Fibroblast of mammary gland (primary cell): ENCODE results near the gene FLNC.
A peak's percentile ranks its signal among the peaks of the same experiment; 100 is the strongest.

Source experiments
- DNase-seq: peaks from one replicate; pipeline ENCODE4 v3.0.0-alpha.2; 2010; ENCODE audit warnings: low read depth
- H3K4me3 ChIP-seq: 2 replicates; pipeline ENCODE4 v1.5.1; 2011; ENCODE audit warnings: low read depth, mild to moderate bottlenecking, low read length, moderate library complexity; ENCODE audit not compliant: control insufficient read depth
- TF ChIP-seq, protein P1 (sequence below): conservative IDR thresholded peaks from 2 replicates; pipeline ENCODE4 v1.5.1; 2011; ENCODE audit warnings: low read depth, low read length, inconsistent platforms; ENCODE audit not compliant: control insufficient read depth, insufficient read depth

Gene FLNC

DNA sequence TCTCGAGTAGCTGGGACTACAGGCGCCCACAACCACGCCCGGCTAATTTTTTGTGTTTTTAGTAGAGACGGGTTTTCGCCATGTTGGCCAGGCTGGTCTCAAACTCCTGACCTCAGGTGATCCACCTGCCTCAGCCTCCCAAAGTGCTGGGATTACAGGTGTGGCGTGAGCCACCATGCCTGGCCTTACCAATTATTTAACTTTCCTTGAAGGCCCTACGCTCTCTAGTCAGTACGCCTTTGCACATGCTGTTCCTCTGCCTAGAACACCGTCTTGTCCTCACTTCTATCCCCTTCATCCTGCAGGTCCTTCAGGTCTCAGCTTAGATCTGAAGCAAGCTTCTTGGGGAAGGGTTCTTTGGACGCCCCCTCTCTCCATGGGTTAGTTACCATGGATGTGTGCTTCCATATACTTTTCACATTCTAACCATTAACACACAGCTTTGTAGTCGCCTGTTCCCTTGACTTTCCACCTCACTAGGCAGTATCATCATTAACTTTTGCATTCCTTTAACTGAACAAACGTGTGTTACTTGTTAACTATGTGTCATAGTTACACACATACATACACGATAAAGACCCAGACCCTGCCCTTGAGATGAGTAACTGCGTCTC is 31.9 kb downstream of the FLNC start:
- TF ChIP-seq, protein P1, sequence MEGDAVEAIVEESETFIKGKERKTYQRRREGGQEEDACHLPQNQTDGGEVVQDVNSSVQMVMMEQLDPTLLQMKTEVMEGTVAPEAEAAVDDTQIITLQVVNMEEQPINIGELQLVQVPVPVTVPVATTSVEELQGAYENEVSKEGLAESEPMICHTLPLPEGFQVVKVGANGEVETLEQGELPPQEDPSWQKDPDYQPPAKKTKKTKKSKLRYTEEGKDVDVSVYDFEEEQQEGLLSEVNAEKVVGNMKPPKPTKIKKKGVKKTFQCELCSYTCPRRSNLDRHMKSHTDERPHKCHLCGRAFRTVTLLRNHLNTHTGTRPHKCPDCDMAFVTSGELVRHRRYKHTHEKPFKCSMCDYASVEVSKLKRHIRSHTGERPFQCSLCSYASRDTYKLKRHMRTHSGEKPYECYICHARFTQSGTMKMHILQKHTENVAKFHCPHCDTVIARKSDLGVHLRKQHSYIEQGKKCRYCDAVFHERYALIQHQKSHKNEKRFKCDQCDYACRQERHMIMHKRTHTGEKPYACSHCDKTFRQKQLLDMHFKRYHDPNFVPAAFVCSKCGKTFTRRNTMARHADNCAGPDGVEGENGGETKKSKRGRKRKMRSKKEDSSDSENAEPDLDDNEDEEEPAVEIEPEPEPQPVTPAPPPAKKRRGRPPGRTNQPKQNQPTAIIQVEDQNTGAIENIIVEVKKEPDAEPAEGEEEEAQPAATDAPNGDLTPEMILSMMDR, result no peak
- H3K4me3 ChIP-seq, result peak overlapping the region; percentile 96
- no peak for DNase-seq

DNA sequence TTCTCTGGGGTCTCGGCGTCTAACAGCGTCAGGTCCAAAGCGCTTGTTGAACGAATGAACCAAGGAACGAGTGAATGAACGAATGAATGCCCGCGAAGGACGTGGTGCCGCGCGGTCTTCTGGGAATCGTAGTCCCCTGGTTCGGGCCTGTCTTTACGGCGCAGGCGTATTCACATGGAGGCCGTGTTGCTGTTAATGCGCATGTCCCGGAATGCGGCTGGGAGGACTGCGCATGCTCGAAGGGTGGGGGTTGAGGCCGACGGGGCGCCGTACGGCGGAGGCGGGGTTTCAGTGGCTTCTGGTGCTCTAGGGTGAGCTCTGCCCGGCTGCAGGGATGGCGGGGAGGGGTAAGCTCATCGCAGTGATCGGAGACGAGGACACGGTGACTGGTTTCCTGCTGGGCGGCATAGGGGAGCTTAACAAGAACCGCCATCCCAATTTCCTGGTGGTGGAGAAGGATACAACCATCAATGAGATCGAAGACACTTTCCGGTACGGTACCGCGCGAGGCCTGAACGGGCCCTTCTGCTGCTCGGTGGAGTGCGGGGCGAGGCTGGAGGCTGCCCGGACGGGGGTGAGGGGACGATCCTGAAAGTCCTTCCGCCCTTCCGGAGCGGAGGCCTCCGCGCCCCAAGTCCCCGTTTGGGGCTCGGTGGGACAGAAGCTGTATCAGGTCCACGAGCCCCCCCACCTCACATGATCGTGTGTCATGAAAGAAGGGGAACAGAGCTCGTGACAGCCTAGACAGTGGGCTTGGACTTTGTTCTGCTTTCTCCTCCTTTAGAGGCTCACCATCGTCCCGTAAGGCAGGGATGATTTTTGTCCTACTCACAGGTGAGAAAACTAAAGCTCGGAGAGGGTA is 32.6 kb downstream of the FLNC start, which contains the start of gene ATP6V1F:
Gene ATP6V1F (plus strand): TSS at position 286 of the 862 bp plus-strand sequence. CDS start 49 bp downstream, at position 335.
- TF ChIP-seq, protein P1, result no peak
- peak within 1 kb of the TSS; percentile 96 for H3K4me3 ChIP-seq
- DNase-seq, result peak; percentile 96

DNA sequence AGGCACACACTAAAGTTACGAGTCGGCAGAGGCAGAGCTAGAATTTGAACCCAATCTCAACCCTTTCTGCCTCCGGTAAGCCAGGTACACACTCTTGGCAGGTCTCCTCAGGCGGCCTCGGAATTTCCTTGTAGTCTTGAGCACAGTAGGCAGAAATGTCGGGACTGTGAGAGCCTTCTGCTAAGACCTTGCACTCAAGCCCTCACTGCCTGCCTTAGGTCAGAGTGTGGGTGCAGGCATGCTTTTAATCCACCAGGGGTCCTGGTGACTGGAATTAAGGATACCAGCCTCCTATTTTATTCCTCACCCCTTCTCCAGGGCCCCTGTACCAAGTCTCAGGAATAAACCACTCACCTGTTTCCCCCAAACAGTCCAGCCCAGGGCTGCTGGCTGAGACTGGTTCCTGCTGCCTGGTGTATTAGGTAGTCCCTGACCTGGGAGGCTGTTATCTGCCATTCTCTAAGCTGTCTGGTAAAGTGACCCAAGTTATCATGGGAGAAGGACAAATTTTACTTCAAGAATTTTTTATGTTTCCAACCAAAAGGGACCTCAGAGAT is 33.3 kb downstream of the FLNC start:
- TF ChIP-seq, protein P1, result peak; percentile 61
- DNase-seq, result peak; percentile 76
- H3K4me3 ChIP-seq, result peak overlapping the region; percentile 96

DNA sequence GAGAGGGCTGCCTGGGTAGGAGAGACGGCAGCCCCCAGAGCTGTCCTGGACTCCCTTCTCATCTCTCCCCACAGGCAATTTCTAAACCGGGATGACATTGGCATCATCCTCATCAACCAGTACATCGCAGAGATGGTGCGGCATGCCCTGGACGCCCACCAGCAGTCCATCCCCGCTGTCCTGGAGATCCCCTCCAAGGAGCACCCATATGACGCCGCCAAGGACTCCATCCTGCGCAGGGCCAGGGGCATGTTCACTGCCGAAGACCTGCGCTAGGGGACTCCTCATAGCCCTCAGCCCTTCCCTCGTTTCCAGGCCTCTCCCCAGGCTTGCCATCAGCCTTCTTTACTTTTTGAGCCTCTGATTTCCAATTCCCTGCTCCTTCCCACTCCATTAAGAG is 35.1 kb downstream of the FLNC start:
- TF ChIP-seq, protein P1, result no peak
- no peak for DNase-seq
- no peak overlapping the region for H3K4me3 ChIP-seq

DNA sequence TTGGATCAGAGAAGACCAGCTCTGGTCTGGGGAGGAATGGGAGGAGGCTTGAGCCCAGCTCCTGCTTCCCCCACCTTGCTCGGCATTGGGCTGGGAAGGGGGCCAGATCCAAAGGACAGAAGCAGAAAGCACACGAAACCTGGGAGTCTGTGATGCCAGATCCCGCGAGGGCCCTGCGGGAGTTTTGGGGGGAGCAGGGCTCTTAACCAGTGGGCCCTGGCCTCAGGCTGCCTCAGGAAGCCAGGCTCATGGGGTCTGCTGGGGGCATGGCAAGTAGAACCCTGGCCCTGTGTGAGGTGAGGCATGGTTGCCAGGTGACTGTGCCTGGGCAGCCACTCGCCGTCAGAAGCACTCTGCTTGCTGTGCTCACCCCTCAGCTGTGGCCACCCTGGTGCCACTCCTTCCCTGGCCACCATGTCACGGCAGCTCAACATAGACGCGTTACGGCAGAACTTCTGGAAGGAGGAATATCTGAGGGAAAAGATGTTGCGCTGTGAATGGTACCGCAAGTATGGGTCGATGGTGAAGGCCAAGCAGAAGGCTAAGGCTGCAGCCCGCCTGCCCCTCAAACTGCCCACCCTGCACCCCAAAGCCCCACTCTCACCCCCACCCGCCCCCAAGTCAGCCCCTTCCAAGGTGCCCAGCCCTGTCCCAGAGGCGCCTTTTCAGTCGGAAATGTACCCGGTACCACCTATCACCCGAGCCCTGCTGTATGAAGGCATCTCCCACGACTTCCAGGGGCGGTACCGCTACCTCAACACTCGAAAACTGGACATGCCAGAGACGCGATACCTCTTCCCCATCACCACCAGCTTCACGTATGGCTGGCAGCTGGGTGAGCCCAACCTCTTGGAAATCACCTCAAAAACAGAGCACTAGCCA is 36.0 kb downstream of the FLNC start:
- H3K4me3 ChIP-seq, result no peak overlapping the region
- TF ChIP-seq, protein P1, result no peak

DNA sequence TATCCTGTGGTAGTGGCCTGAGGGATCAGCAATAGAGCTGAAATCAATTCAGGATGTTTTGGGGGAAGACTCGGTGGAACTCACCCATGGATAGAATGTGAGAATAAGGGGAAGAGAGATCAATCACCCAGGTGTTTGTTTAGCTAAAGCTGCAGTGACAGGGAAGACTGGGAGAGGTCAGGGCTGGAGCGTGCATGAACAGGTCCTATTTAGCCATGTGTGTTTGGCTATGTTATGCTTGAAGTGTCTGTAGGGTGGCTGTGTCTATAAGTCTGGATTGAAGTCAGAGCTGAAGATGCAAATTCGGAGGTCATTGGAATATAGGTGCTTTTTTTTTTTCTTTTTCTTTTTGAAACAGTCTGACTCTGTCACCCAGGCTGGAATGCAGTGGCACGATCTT is 37.0 kb downstream of the FLNC start:
- no peak for DNase-seq
- H3K4me3 ChIP-seq, result no peak overlapping the region
- TF ChIP-seq, protein P1, result no peak

More for the DNA sequence above, 36.0 kb downstream of the FLNC start:
- no peak for DNase-seq
